Measurements from ENCODE around the gene PLD3.

PLD3 gene

DNA sequence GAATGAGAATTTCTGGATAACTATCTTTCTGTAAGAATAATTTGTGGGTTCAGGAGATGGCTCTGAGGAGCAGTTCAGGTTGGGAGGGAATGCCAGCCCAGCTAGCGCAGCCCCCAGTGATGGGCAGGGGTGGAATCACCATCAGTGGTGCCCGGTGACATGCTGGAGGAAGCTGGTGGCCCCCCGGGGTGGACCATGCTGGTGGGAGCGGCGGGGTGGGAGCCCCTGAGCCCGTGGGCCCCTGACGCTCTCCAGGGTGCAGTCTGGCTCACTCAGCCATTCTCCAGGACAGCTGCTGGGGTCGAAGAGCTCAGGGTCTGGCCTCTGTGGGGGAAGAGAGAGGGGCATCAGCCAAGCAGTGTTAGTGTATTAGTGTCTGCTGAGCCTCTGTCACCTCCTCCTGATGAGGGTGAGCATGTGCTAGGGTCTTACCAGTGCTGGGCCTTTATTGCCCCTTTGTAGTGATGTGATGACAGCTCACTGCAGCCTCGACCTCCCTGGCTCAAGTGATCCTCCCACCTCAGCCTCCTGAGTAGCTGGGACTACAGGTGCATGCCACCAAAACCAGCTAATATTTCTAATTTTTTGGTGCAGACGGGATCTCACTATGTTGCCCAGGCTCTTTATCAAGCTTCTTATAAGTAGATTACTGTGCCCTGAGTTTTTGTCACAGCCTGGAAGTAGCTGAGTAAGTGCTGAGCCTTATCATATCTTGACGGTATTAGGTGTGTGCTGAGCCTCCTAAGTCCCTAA is 31.1 kb downstream of the PLD3 start:
- FAIRE-seq (no peak), DNase-seq (ENCODE audit: insufficient read length) (no peak)

DNA sequence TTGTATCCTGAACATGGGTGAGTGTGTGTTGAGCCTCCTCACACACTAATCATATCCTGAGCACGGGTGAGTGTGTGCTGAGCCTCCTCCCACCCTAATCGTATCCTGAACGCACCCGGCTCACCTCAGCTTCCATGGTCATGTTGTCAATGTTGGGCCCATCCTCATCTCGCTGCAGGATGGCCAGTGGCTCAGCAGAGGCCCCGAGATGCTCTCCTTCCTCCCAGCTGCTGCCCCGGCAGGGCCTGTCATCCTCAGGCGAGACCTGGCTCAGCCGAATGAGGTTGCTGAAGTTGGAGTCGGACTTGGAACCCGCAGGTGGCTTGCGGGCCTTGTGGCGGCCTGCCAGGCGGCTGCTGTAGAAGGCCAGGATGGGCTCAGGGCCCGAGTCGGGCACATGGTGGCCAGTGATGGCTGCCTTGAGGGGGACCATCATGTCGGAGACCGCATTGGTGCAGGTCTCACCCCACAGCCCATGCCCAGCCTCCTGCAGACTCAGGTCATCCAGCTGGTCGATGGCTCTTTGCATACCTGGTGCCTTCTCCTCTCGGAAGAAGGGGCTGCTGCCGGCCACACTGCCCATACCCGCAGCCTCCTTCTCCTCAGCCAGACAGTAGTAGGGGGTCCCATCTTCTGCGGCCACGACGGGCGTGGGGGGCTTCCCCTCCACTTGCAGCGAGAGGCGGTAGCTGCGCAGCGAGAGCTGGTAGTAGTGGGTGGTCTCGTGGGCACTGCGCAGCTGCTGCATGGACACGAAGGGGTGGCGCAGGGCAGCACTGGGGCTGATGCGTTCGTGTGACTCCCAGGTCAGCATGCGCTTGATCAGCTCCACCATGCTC is 31.9 kb downstream of the PLD3 start:
- no peak for FAIRE-seq
- TF ChIP-seq POLR2AphosphoS5 (IDR thresholded peaks at IDR 0.05; ENCODE audit: low read depth, low read length), result no peak
- TF ChIP-seq TAF1 (IDR thresholded peaks at IDR 0.05; ENCODE audit: borderline replicate concordance, low read depth, low read length), result no peak
- no peak for TF ChIP-seq POLR2A (IDR thresholded peaks at IDR 0.05; ENCODE audit: low read depth, low read length)
- DNase-seq (ENCODE audit: insufficient read length), result no peak

More for the DNA sequence above, 31.1 kb downstream of the PLD3 start:
- no peak for TF ChIP-seq TAF1 (IDR thresholded peaks at IDR 0.05; ENCODE audit: borderline replicate concordance, low read depth, low read length)
- no peak for TF ChIP-seq POLR2AphosphoS5 (IDR thresholded peaks at IDR 0.05; ENCODE audit: low read depth, low read length)
- no peak for TF ChIP-seq POLR2A (IDR thresholded peaks at IDR 0.05; ENCODE audit: low read depth, low read length)

DNA sequence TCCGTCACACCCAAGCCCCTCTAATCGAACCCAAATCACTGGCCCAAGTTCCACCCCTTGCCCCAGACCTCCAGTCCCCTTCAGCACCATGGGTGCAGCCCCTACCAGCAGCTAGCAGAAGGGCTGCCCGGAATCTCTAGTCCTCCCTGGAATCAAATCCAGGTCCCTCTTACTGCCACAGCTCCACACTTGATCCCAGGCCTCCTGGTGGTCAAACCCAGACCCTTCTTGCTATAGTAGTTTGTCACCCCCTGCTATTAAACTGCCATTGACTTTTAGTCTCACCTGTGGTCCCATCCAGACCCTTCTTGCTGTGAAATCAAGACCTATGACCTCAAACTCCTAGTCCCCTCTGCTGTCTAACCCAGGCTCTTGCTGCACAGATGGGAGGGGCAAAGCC is 32.8 kb downstream of the PLD3 start:
- no peak for FAIRE-seq
- no peak for DNase-seq (ENCODE audit: insufficient read length)
- TF ChIP-seq POLR2A (IDR thresholded peaks at IDR 0.05; ENCODE audit: low read depth, low read length) (no peak), TAF1 (IDR thresholded peaks at IDR 0.05; ENCODE audit: borderline replicate concordance, low read depth, low read length) (no peak), POLR2AphosphoS5 (IDR thresholded peaks at IDR 0.05; ENCODE audit: low read depth, low read length) (no peak)

DNA sequence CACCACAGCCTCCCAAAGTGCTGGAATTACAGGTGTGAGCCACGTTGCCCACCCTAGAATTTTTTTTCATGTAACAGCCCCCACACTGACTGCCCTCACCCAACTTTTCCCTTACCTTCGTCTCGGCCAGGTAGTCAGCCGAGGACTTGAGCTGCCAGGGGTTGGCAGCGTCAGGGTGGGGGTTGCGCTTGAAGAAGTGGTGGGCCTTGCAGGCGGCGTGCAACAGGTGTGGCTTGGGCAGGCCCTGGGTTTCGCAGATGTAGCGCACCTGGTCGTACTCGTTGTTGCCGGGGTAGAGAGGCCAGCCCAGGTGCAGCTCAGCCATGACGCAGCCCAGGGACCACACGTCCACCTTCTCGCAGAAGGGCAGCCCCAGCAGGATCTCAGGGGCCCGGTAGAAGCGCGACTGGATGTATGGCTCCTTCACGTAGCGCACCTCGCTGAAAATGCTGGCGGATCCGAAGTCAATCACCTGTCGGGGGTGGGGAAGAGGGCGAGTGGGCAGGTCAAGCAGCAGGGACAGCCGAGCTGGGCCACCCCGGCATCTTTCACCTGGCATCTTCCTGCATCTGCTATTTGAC is 35.3 kb downstream of the PLD3 start:
- FAIRE-seq, result no peak
- DNase-seq (ENCODE audit: insufficient read length), result no peak
- TF ChIP-seq POLR2A (IDR thresholded peaks at IDR 0.05; ENCODE audit: low read depth, low read length) (no peak), POLR2AphosphoS5 (IDR thresholded peaks at IDR 0.05; ENCODE audit: low read depth, low read length) (no peak), TAF1 (IDR thresholded peaks at IDR 0.05; ENCODE audit: borderline replicate concordance, low read depth, low read length) (no peak)

DNA sequence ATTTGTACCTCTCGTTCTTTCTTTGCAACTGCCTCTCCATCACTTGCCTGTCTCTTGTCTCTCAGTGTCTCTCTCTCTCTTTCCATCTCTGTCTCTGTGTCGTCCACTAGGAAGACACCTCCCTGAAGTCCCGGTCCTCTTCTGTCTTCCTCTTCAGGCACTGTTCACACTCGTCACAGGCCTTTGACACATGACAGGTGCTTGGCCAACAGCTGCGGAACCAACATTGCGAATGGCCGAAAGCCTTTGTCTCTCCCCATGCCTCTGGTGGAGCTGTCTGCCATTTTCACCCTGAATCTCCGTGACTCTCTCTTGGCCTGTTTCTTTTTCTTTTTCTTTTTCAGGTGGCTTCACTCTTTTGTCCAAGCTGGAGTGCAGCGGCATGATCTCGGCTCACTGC is 38.7 kb downstream of the PLD3 start:
- FAIRE-seq (no peak), DNase-seq (ENCODE audit: insufficient read length) (no peak)
- TF ChIP-seq POLR2A (IDR thresholded peaks at IDR 0.05; ENCODE audit: low read depth, low read length) (no peak), TAF1 (IDR thresholded peaks at IDR 0.05; ENCODE audit: borderline replicate concordance, low read depth, low read length) (no peak), POLR2AphosphoS5 (IDR thresholded peaks at IDR 0.05; ENCODE audit: low read depth, low read length) (no peak)

DNA sequence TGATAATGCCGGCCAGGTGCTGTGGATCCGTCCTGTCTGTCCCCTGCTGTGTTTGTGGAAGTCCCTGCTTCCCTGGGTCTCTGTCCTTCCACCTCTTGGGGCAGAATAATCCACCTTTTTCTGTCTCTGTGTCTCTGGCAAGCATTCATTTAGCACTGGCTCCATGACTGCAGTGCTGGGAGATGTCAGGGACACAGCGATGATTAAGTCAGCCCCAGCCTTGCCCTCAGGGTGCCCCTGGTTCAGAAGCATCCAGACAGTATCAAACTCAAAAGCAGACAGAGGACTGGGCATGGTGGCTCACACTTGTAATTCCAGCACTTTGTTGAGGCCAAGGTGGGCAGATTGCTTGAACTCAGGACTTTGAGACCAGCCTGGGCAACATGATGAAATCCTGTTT is 40.0 kb downstream of the PLD3 start:
- DNase-seq (ENCODE audit: insufficient read length), result no peak
- TF ChIP-seq TAF1 (IDR thresholded peaks at IDR 0.05; ENCODE audit: borderline replicate concordance, low read depth, low read length) (no peak), POLR2AphosphoS5 (IDR thresholded peaks at IDR 0.05; ENCODE audit: low read depth, low read length) (no peak), POLR2A (IDR thresholded peaks at IDR 0.05; ENCODE audit: low read depth, low read length) (no peak)
- FAIRE-seq, result no peak

DNA sequence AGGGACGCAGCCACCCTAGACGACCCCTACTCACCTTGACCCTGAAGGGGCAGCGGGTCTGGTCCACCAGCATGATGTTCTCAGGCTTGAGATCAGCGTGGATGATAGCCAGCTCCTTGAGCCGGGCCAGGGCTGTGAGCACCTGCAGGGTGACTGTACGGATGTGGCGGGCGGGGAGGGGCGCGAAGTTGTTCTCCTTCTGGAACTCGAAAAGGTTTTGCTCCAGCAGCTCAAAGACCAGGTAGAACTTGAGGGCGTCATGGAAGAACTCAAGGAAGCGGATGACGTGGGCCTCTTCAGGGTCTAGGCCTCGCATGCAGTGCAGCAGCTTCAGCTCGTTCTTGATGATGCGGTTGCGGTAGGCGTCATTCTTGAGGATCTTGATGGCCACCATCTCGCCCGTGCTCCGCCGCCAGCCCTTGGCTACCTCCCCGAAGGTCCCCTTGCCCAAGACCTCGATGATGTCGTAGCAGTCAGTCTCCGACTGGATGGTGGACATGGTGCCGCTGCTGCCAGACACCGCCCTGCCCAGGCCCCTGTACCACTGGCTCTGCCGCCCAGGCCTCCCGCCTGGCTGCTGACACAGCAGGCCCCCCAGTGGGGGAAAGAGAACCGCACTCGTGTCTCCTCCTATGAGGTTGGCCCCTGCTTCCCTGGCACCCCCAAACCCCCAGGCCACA is 41.0 kb downstream of the PLD3 start:
- no peak for DNase-seq (ENCODE audit: insufficient read length)
- FAIRE-seq, result no peak
- TF ChIP-seq POLR2A (IDR thresholded peaks at IDR 0.05; ENCODE audit: low read depth, low read length) (no peak), POLR2AphosphoS5 (IDR thresholded peaks at IDR 0.05; ENCODE audit: low read depth, low read length) (no peak), TAF1 (IDR thresholded peaks at IDR 0.05; ENCODE audit: borderline replicate concordance, low read depth, low read length) (no peak)

DNA sequence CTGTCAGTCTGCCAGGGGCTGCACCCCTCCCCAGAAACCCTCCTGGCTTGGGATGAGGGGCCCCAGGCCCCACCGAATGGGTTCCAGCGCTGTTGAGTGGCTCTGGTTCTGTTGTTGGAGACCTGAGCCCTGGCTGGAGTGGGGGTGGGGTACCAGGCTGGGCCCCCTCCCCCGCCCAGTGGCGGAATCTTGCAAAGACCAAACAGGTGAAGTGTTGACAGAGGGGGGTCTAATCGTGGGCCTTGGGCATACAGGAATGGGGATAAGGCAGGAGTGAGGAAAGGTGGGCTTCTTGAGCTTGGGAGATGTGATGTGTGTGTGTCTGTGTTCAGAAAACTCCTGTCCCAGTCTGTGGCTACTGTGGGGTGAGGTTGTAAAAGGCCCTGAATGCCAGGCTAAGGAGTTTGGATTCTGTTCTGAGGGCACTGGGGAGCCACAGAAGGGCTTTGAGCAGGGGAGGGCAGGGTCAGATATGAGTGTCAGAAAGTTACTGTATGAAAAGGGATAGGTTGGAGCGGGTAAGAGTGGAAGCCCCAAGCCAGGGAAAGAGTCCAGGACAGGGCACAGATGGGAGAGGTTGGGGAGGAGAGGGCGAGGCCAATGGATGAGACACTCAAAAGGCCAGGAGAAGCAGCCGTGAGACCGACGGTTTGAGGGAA is 41.7 kb downstream of the PLD3 start, which contains the start of gene HIPK4:
HIPK4 (minus strand) TSS at position 98 of the 659 bp plus-strand sequence. CDS start 279 bp downstream, outside the sequence.
- DNase-seq (ENCODE audit: insufficient read length) (no peak), FAIRE-seq (no peak)
- TF ChIP-seq POLR2AphosphoS5 (IDR thresholded peaks at IDR 0.05; ENCODE audit: low read depth, low read length) (no peak), POLR2A (IDR thresholded peaks at IDR 0.05; ENCODE audit: low read depth, low read length) (no peak), TAF1 (IDR thresholded peaks at IDR 0.05; ENCODE audit: borderline replicate concordance, low read depth, low read length) (no peak)

DNA sequence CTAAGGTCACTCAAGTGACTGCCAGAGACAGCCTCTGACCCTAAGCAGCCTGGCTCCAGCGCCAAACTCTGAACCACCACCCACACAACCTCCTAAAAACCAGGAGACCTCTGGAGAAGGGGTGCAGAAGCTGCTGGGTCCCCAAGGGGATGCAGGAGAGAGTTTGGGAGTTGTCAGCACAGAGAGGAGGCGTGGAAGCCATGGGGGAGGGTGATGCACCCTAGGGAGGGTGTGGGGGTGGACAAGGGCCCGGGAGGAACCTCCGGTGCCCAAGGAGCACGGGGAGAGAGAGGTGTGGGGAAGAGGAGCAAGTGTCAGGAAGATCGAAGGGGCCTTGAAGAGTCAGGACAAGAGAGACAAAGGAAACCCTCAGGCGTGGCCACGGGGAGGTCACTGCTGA is 43.6 kb downstream of the PLD3 start:
- no peak for DNase-seq (ENCODE audit: insufficient read length)
- TF ChIP-seq POLR2A (IDR thresholded peaks at IDR 0.05; ENCODE audit: low read depth, low read length) (no peak), TAF1 (IDR thresholded peaks at IDR 0.05; ENCODE audit: borderline replicate concordance, low read depth, low read length) (no peak), POLR2AphosphoS5 (IDR thresholded peaks at IDR 0.05; ENCODE audit: low read depth, low read length) (no peak)
- no peak for FAIRE-seq

DNA sequence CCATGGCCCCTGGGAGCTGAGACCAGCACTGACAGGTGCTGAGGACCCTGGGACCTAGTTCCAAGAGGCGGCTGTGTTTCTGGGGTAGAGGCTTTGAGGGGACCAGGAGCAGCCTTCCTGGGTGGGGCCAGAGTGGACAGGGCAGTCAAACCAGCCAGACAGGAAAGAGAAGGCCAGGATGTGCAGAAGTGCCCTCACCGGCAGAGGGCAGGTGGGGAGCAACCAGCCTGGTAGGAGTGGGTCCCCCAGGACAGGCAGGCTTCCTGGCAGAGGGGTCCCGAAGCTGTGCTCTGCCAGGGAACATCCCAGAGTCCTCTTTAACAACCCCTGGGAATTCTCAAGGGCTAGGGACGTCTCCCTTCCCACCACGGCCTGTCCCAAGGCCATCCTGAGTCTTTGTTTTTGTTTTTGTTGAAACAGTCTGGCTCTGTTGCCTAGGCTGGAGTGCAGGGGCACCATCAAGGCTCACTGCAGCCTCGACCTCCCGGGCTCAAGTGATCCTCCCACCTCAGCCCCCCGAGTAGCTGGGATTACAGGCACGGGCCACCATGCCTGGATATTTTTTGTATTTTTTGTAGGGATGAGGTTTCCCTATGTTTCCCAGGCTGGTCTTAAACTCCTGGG is 44.5 kb downstream of the PLD3 start:
- no peak for TF ChIP-seq POLR2AphosphoS5 (IDR thresholded peaks at IDR 0.05; ENCODE audit: low read depth, low read length)
- TF ChIP-seq TAF1 (IDR thresholded peaks at IDR 0.05; ENCODE audit: borderline replicate concordance, low read depth, low read length), result no peak
- TF ChIP-seq POLR2A (IDR thresholded peaks at IDR 0.05; ENCODE audit: low read depth, low read length), result no peak
- no peak for FAIRE-seq
- DNase-seq (ENCODE audit: insufficient read length), result no peak
